Gastrocnemius medialis (tissue), 4 donors: ENCODE data around the gene TMEM62. TPM values are rescaled to one million over a fixed set of nuclear protein-coding genes. Genes with fewer than 3 reads are reported as not detected.

Experiments used
- ATAC-seq, 2 donors: fragments of 150-250 bp; one replicate each; pipeline ENCODE4 v1.9.1; 2016
- DNase-seq, 2 donors: peaks; one replicate each; pipeline ENCODE4 v3.0.0-alpha.2; 2019
- H3K27ac ChIP-seq, 4 donors: fragments of 200-600 bp; sonication (generic); 1 replicate in 1 of 4; 2 replicates in 3 of 4; pipeline ENCODE4 v1.5.1; 2016 to 2018; ENCODE audit warnings: mild to moderate bottlenecking in 2 of 4, moderate library complexity in 1 of 4
- H3K27me3 ChIP-seq, 3 donors: fragments of 200-600 bp; sonication (generic) in 2 of 3; 1 replicate in 1 of 3; 2 replicates in 2 of 3; pipeline versions ENCODE4 v1.5.1 to v1.6.0; 2016 to 2019; ENCODE audit warnings: mild to moderate bottlenecking in 1 of 3, moderate library complexity in 1 of 3
- H3K36me3 ChIP-seq, 2 donors: fragments of 200-600 bp; sonication (generic) in 1 of 2; one replicate each; pipeline ENCODE4 v1.5.1; 2017 to 2018
- H3K4me1 ChIP-seq, 2 donors: fragments of 200-600 bp; sonication (generic) in 1 of 2; one replicate each; pipeline ENCODE4 v1.5.1; 2016 to 2017; ENCODE audit warnings: mild to moderate bottlenecking in 2 of 2
- H3K4me3 ChIP-seq, 4 donors: fragments of 200-600 bp; sonication (generic) in 3 of 4; 1 replicate in 1 of 4; 2 replicates in 3 of 4; pipeline ENCODE4 v1.5.1; 2016 to 2019; ENCODE audit warnings: mild to moderate bottlenecking in 2 of 4
- H3K9me3 ChIP-seq, 3 donors: fragments of 200-600 bp; sonication (generic) in 2 of 3; 1 replicate in 1 of 3; 2 replicates in 2 of 3; pipeline ENCODE4 v1.5.1; 2016 to 2019
- POLR2A ChIP-seq, 2 donors: fragments of 450-650 bp; IDR thresholded peaks; one replicate each; pipeline ENCODE4 v1.6.1; 2017; ENCODE audit warnings: antibody characterized with exemption in 2 of 2, mild to moderate bottlenecking in 2 of 2, moderate library complexity in 2 of 2
- in situ Hi-C, 4 donors: fragments of 200-750 bp; cut with MboI; loops; one replicate each; pipeline versions ENCODE4 v1.15.0 to v1.8.0; 2017; ENCODE audit warnings: low sequenced_read_pairs in 4 of 4
- intact Hi-C: fragments of 100-400 bp; cut with DNase I; formaldehyde crosslinking; loops from one replicate; pipeline ENCODE4 v1.15.1; 2023; ENCODE audit warnings: low total_unique reads
- total RNA-seq, 4 donors: library from RNA; depleted of rRNA; stranded (reverse); fragments of >200 nt; gene quantifications; one replicate each; pipeline versions ENCODE4 v1.1.0 to v1.2.3, GENCODE V29; 2016
- TF ChIP-seq, protein P1 (sequence below), 5 experiments: fragments of 450-650 bp in 3 of 5; fragments of 200-600 bp in 2 of 5; sonication (generic) in 2 of 5; IDR thresholded peaks in 4 of 5; conservative IDR thresholded peaks in 1 of 5; 1 replicate in 4 of 5; 2 replicates in 1 of 5; pipeline ENCODE4 v1.5.1; 2016 to 2019; ENCODE audit warnings: antibody characterized with exemption in 5 of 5, mild to moderate bottlenecking in 3 of 5, moderate library complexity in 3 of 5

Gene TMEM62
- total RNA-seq, 4 donors from 2014 or later = 13.1 to 16.7 (median 16.3) TPM

DNA sequence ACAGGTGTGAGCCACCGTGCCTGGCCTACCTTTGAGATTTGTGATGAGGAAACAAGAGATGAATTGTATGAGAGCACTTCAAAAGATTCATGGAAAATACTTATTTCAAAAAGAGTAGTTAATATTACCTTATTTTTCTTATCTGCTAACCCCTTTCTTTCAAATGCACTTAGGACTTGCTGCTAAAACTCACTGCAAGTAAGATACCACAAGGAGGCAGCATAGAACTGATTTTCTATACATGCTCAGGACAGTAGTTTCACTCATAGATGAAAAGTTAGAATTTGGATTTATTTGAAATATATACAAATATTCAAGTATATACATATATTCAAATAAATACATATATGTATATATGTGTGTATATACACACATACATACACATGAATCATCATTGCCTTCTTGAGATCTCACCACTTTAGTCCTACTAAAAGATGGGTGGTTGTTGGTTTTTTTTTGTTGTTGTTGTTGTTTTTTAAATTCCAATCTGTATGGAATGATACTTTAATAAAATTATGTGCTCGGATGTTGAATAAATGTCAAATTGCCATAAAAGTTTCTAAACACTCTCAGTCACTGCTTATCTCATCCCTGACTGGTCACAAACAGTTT, 54.3 kb downstream of the TMEM62 start:
- H3K9me3 ChIP-seq = no peaks in the 10 kb centered on the region
- DNase-seq = no peak
- in situ Hi-C loops (no loop called here), intact Hi-C loops (loop anchor here (1.0 to 10.0 kb wide), 2 partner anchors 17 to 263 kb away; partner anchors contain the start of gene TTBK2)
- no peak for ATAC-seq
- no peak overlapping the region for H3K27ac ChIP-seq
- TF ChIP-seq, protein P1, sequence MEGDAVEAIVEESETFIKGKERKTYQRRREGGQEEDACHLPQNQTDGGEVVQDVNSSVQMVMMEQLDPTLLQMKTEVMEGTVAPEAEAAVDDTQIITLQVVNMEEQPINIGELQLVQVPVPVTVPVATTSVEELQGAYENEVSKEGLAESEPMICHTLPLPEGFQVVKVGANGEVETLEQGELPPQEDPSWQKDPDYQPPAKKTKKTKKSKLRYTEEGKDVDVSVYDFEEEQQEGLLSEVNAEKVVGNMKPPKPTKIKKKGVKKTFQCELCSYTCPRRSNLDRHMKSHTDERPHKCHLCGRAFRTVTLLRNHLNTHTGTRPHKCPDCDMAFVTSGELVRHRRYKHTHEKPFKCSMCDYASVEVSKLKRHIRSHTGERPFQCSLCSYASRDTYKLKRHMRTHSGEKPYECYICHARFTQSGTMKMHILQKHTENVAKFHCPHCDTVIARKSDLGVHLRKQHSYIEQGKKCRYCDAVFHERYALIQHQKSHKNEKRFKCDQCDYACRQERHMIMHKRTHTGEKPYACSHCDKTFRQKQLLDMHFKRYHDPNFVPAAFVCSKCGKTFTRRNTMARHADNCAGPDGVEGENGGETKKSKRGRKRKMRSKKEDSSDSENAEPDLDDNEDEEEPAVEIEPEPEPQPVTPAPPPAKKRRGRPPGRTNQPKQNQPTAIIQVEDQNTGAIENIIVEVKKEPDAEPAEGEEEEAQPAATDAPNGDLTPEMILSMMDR (IDR thresholded peaks at IDR 0.05 in 4 of 5, conservative IDR thresholded peaks at IDR 0.05 in 1 of 5) = peak in 4 of 5 experiments; percentile 47 to 65 (median 50)
- no peak for TF ChIP-seq POLR2A (IDR thresholded peaks at IDR 0.05)
- H3K4me3 ChIP-seq = no peak overlapping the region
- no peaks in the 10 kb centered on the region for H3K27me3 ChIP-seq
- peaks cover 0 to 35% of the 10 kb centered on the region in 2 donors for H3K36me3 ChIP-seq
- peaks cover 29 to 44% of the 10 kb centered on the region in 2 donors for H3K4me1 ChIP-seq

DNA sequence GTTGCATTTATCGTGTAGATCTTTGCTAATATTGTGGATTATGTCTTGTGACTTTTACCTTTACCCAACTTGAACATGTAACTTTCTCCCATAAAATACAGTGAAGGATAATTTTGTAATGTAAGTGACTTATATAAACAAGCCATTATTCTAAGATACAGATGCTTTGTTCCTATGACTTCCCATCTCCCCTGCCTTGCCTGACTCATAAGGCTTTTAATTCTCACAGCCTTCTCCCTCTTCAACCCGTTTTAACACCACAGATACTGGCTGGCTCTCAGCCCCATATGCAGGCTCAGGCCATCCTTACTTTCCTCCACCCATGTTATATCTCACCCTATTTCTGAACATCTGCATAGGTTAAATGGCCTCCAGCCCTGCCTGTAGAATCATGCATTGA, 55.9 kb downstream of the TMEM62 start:
- in situ Hi-C loops (no loop called here), intact Hi-C loops (loop anchor here (10.0 kb wide), 1 partner anchor 264 kb away; the partner anchor contains the start of gene TTBK2)
- Histone ChIP-seq H3K9me3 (no peaks in the 10 kb centered on the region), H3K27me3 (no peaks in the 10 kb centered on the region), H3K36me3 (peaks cover 0 to 47% of the 10 kb centered on the region in 2 donors), H3K4me3 (no peak overlapping the region), H3K27ac (peak overlapping the region in 2 of 4 donors; percentile 11 to 36), H3K4me1 (peaks cover 34 to 48% of the 10 kb centered on the region in 2 donors)
- TF ChIP-seq POLR2A (IDR thresholded peaks at IDR 0.05) = no peak
- TF ChIP-seq, protein P1 (IDR thresholded peaks at IDR 0.05 in 4 of 5, conservative IDR thresholded peaks at IDR 0.05 in 1 of 5) = no peak
- ATAC-seq (no peak), DNase-seq (no peak)

DNA sequence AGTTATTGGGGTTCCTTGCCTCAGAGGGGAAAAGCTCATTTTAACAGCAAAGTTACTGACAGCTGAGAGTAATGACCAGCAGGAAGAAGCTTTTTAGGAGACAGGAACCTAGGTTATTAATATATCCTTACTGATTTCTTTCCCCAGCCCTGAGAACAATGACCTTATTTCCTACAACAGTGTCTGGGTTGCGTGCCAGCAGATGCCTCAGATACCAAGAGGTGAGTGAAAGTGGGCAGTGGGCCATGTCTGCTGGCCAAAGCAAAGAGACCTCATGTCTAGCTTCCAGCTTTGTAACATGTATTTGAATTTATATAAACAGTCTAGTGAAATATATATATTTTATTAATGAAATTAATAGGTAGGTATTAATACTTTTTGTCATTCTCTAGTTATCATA, 56.8 kb downstream of the TMEM62 start:
- intact Hi-C loops = no loop called here
- in situ Hi-C loops = no loop called here
- Histone ChIP-seq H3K4me1 (peaks cover 42 to 57% of the 10 kb centered on the region in 2 donors), H3K27me3 (no peaks in the 10 kb centered on the region), H3K36me3 (peaks cover 0 to 53% of the 10 kb centered on the region in 2 donors), H3K9me3 (no peaks in the 10 kb centered on the region), H3K4me3 (no peak overlapping the region), H3K27ac (peak overlapping the region; percentile 11 to 56 (median 29))
- ATAC-seq = no peak
- no peak for TF ChIP-seq POLR2A (IDR thresholded peaks at IDR 0.05)
- TF ChIP-seq, protein P1 (IDR thresholded peaks at IDR 0.05 in 4 of 5, conservative IDR thresholded peaks at IDR 0.05 in 1 of 5) = no peak
- DNase-seq = no peak

DNA sequence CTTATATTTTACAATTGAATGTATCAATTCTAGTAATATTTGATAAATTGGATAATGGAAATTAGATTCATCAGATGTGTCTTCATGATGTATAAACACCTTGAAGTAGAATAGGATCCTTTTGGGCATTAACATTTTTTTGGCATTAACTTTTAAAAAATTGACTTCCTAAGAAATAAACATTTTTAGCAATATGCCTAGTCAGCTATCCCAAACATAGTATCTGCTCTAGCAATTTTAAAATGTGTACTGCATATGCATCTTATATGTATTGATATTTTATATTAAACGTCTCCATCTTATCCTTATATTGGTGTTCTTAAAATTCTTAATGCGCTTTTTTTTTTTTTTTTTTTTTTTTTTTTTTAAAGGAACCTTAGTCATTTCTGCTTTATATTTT, 60.3 kb downstream of the TMEM62 start:
- in situ Hi-C loops = no loop called here
- intact Hi-C loops = no loop called here

More for the DNA sequence above, 60.3 kb downstream of the TMEM62 start:
- H3K9me3 ChIP-seq = no peaks in the 10 kb centered on the region
- peaks cover 0 to 61% of the 10 kb centered on the region in 2 donors for H3K36me3 ChIP-seq
- no peak overlapping the region for H3K4me3 ChIP-seq
- H3K27me3 ChIP-seq = no peaks in the 10 kb centered on the region
- H3K4me1 ChIP-seq = peaks cover 46 to 50% of the 10 kb centered on the region in 2 donors
- no peak for DNase-seq
- H3K27ac ChIP-seq = peak overlapping the region in 1 of 4 donors; percentile 70
- TF ChIP-seq POLR2A (IDR thresholded peaks at IDR 0.05) = no peak
- TF ChIP-seq, protein P1 (IDR thresholded peaks at IDR 0.05 in 4 of 5, conservative IDR thresholded peaks at IDR 0.05 in 1 of 5) = no peak
- no peak for ATAC-seq
